ENCODE measurements around the gene SPTLC2. TPM values are rescaled to one million over a fixed set of nuclear protein-coding genes. Genes with fewer than 3 reads are reported as not detected.
A peak's percentile ranks its signal among the peaks of the same experiment; 100 is the strongest.

Gene SPTLC2
- total and polyA plus RNA-seq, 4 donors: 2.3 to 45.4 (median 20.5) TPM

DNA sequence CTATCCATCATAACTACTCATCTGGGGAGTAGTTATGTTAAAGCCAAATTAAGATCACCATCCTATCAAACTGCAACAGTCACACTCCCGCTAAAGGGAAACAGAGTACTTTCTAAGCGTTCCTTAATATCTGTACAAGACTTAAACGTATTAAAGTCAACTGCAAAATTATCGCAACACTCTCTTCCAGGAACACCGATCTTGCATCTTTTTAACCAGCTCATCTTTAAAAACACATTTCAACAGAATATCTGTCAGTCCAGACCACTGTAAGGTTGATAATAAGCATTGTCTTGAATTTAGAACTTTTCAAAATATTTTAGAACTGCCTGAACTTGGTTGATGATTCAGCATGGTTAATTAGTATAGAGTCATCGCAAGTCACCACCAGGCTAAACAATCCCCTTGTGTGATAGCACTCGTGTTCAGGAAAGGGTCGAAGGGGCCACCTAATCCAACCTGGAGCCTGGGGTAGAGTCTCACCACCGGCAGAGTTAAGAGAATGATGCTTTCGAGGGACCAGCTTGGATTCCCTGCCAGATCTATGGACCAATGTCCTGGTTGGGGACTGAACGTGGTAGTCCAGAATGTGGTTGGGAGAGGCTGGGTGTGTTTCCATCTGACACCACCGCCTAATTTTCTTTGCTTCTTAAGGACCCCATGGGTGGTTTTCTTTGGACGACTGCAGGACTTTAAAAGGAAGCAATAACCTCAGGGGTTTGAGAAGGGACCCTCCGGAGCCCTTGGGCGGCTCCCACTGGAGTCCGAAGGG is 890 bp downstream of the SPTLC2 start:
- Histone ChIP-seq H3K36me3 (ENCODE audit: control insufficient read depth in 1 of 2, insufficient read depth in 2 of 2, low read length in 1 of 2) (no peaks in the 10 kb centered on the region), H3K27me3 (ENCODE audit: control insufficient read depth in 1 of 2, insufficient read depth in 2 of 2, low read length in 1 of 2) (no peaks in the 10 kb centered on the region), H3K4me3 (ENCODE audit: low read length in 2 of 2) (peak overlapping the region; percentile 93 to 95), H3K9me3 (ENCODE audit: control insufficient read depth, low read length) (no peaks in the 10 kb centered on the region), H3K4me1 (ENCODE audit: control insufficient read depth in 1 of 2, insufficient read depth in 2 of 2, low read length in 2 of 2) (peaks cover 0 to 2% of the 10 kb centered on the region in 2 donors), H3K27ac (ENCODE audit: low read depth in 1 of 2, low read length in 2 of 2) (no peak overlapping the region)
- no peak for DNase-seq
- intact Hi-C loops (cut with DNase I): loop anchor here (2.0 to 10.0 kb wide), 3 partner anchors 92 to 161 kb away; partner anchors contain the start of genes AHSA1 (in 2 of the 2), ALKBH1 (in 1 of the 2), SLIRP (in 1 of the 2) and VIPAS39 (in 1 of the 2)
- ATAC-seq (ENCODE audit: low FRiP score): no peak
- WGBS, 2 donors: 5 to 8% methylated on average over 15 to 16 of the region's 16 CpGs

- WGBS, 2 donors: 78 to 91% methylated on average over 1 of the region's 1 CpG
- intact Hi-C loops (cut with DNase I): loop anchor here in 1 of 2 donors (10.0 kb wide), 1 partner anchor 158 kb away; the partner anchor contains the start of genes AHSA1 and VIPAS39
- H3K9me3 ChIP-seq (ENCODE audit: control insufficient read depth, low read length): no peaks in the 10 kb centered on the region
- ATAC-seq (ENCODE audit: low FRiP score) (no peak), DNase-seq (no peak)
- no peaks in the 10 kb centered on the region for H3K27me3 ChIP-seq (ENCODE audit: control insufficient read depth in 1 of 2, insufficient read depth in 2 of 2, low read length in 1 of 2)
- peaks cover 0 to 2% of the 10 kb centered on the region in 2 donors for H3K4me1 ChIP-seq (ENCODE audit: control insufficient read depth in 1 of 2, insufficient read depth in 2 of 2, low read length in 2 of 2)
- H3K36me3 ChIP-seq (ENCODE audit: control insufficient read depth in 1 of 2, insufficient read depth in 2 of 2, low read length in 1 of 2): no peaks in the 10 kb centered on the region
- no peak overlapping the region for H3K4me3 ChIP-seq (ENCODE audit: low read length in 2 of 2)
- H3K27ac ChIP-seq (ENCODE audit: low read depth in 1 of 2, low read length in 2 of 2): no peak overlapping the region
Observed at GRCh38 chr14:77613201-77613600, 3.2 kb downstream of the SPTLC2 start.

DNA sequence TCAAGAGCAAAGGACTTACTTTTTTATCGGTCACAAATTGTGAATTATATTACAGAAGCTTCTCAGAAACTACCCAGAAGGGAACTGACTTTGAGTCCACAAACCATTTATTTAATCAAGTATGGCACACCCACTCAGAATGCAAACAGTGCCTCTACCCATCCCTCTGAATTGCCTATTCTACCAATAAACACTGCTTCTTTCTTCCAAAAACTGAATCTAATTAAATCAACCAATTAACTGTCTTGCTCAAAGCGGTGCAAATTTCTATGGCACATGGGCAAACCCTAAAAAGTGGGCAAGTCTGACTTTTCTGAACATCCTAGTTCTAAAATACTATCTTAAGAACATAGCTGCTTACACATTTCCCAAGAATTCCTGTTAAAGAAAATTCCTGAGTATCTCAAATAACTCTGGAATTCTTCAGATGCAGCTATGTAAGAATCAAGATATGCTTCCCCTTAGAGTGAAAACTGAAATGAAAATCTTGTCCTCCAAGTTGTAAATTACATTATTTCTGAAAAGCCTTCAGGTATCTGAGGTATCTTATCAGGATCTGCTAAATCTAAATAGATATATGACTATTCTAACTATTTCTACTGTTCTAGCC is 4.3 kb downstream of the SPTLC2 start:
- no peaks in the 10 kb centered on the region for H3K27me3 ChIP-seq (ENCODE audit: control insufficient read depth in 1 of 2, insufficient read depth in 2 of 2, low read length in 1 of 2)
- peaks cover 0 to 2% of the 10 kb centered on the region in 2 donors for H3K4me1 ChIP-seq (ENCODE audit: control insufficient read depth in 1 of 2, insufficient read depth in 2 of 2, low read length in 2 of 2)
- no peaks in the 10 kb centered on the region for H3K9me3 ChIP-seq (ENCODE audit: control insufficient read depth, low read length)
- no peak overlapping the region for H3K4me3 ChIP-seq (ENCODE audit: low read length in 2 of 2)
- no peak overlapping the region for H3K27ac ChIP-seq (ENCODE audit: low read depth in 1 of 2, low read length in 2 of 2)
- DNase-seq: no peak
- no peaks in the 10 kb centered on the region for H3K36me3 ChIP-seq (ENCODE audit: control insufficient read depth in 1 of 2, insufficient read depth in 2 of 2, low read length in 1 of 2)
- 68 to 71% methylated on average over 2 of the region's 2 CpGs for WGBS, 2 donors
- ATAC-seq (ENCODE audit: low FRiP score): no peak
- intact Hi-C loops (cut with DNase I): loop anchor here in 1 of 2 donors (10.0 kb wide), 1 partner anchor 157 kb away; the partner anchor contains the start of genes AHSA1 and VIPAS39

GRCh38 chr14:77610553-77610952 is 5.9 kb downstream of the SPTLC2 start:
- no peak for ATAC-seq (ENCODE audit: low FRiP score)
- intact Hi-C loops (cut with DNase I): loop anchor here in 1 of 2 donors (10.0 kb wide), 1 partner anchor 156 kb away; the partner anchor contains the start of genes AHSA1 and VIPAS39
- Histone ChIP-seq H3K27ac (ENCODE audit: low read depth in 1 of 2, low read length in 2 of 2) (no peak overlapping the region), H3K4me3 (ENCODE audit: low read length in 2 of 2) (no peak overlapping the region), H3K9me3 (ENCODE audit: control insufficient read depth, low read length) (no peaks in the 10 kb centered on the region), H3K4me1 (ENCODE audit: control insufficient read depth in 1 of 2, insufficient read depth in 2 of 2, low read length in 2 of 2) (peaks cover 0 to 2% of the 10 kb centered on the region in 2 donors), H3K36me3 (ENCODE audit: control insufficient read depth in 1 of 2, insufficient read depth in 2 of 2, low read length in 1 of 2) (no peaks in the 10 kb centered on the region), H3K27me3 (ENCODE audit: control insufficient read depth in 1 of 2, insufficient read depth in 2 of 2, low read length in 1 of 2) (no peaks in the 10 kb centered on the region)
- DNase-seq: no peak
- 82 to 99% methylated on average over 3 of the region's 3 CpGs for WGBS, 2 donors

DNA sequence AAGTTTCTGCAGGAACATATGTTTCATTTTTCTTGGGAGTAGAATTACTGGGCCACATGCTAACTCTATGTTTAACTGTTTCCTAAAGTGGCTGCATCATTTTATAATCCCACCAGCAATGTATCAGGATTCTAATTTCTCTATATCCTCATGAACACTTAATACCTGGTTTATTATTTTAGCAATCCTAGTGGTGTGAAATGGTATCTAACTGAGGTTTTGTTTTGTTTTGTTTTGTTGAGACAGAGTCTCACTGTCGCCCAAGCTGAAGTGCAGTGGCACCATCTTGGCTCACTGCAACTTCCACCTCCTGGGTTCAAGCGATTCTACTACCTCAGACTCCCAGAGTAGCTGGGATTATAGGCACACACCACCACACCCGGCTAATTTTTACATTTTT is 6.5 kb downstream of the SPTLC2 start:
- Histone ChIP-seq H3K4me3 (ENCODE audit: low read length in 2 of 2) (no peak overlapping the region), H3K4me1 (ENCODE audit: control insufficient read depth in 1 of 2, insufficient read depth in 2 of 2, low read length in 2 of 2) (peaks cover 0 to 2% of the 10 kb centered on the region in 2 donors), H3K36me3 (ENCODE audit: control insufficient read depth in 1 of 2, insufficient read depth in 2 of 2, low read length in 1 of 2) (no peaks in the 10 kb centered on the region), H3K27me3 (ENCODE audit: control insufficient read depth in 1 of 2, insufficient read depth in 2 of 2, low read length in 1 of 2) (no peaks in the 10 kb centered on the region), H3K27ac (ENCODE audit: low read depth in 1 of 2, low read length in 2 of 2) (no peak overlapping the region), H3K9me3 (ENCODE audit: control insufficient read depth, low read length) (no peaks in the 10 kb centered on the region)
- ATAC-seq (ENCODE audit: low FRiP score) (no peak), DNase-seq (no peak)
- intact Hi-C loops (cut with DNase I): loop anchor here in 1 of 2 donors (10.0 kb wide), 1 partner anchor 155 kb away; the partner anchor contains the start of genes AHSA1 and VIPAS39
- WGBS, 2 donors: 96% methylated on average over 3 of the region's 3 CpGs

- H3K36me3 ChIP-seq (ENCODE audit: control insufficient read depth in 1 of 2, insufficient read depth in 2 of 2, low read length in 1 of 2): no peaks in the 10 kb centered on the region
- 68 to 71% methylated on average over 9 of the region's 9 CpGs for WGBS, 2 donors
- no peak for ATAC-seq (ENCODE audit: low FRiP score)
- peaks cover 0 to 2% of the 10 kb centered on the region in 2 donors for H3K4me1 ChIP-seq (ENCODE audit: control insufficient read depth in 1 of 2, insufficient read depth in 2 of 2, low read length in 2 of 2)
- H3K27ac ChIP-seq (ENCODE audit: low read depth in 1 of 2, low read length in 2 of 2): no peak overlapping the region
- H3K9me3 ChIP-seq (ENCODE audit: control insufficient read depth, low read length): no peaks in the 10 kb centered on the region
- intact Hi-C loops (cut with DNase I): no loop called here
- H3K4me3 ChIP-seq (ENCODE audit: low read length in 2 of 2): no peak overlapping the region
- H3K27me3 ChIP-seq (ENCODE audit: control insufficient read depth in 1 of 2, insufficient read depth in 2 of 2, low read length in 1 of 2): no peaks in the 10 kb centered on the region
- DNase-seq: no peak
Observed at GRCh38 chr14:77607741-77608302, 8.6 kb downstream of the SPTLC2 start.

- H3K9me3 ChIP-seq (ENCODE audit: control insufficient read depth, low read length): no peaks in the 10 kb centered on the region
- H3K36me3 ChIP-seq (ENCODE audit: control insufficient read depth in 1 of 2, insufficient read depth in 2 of 2, low read length in 1 of 2): no peaks in the 10 kb centered on the region
- 41 to 59% methylated on average over 3 of the region's 3 CpGs for WGBS, 2 donors
- H3K27me3 ChIP-seq (ENCODE audit: control insufficient read depth in 1 of 2, insufficient read depth in 2 of 2, low read length in 1 of 2): no peaks in the 10 kb centered on the region
- ATAC-seq (ENCODE audit: low FRiP score): no peak
- intact Hi-C loops (cut with DNase I): no loop called here
- H3K4me3 ChIP-seq (ENCODE audit: low read length in 2 of 2): no peak overlapping the region
- DNase-seq: no peak
- no peaks in the 10 kb centered on the region for H3K4me1 ChIP-seq (ENCODE audit: control insufficient read depth in 1 of 2, insufficient read depth in 2 of 2, low read length in 2 of 2)
- no peak overlapping the region for H3K27ac ChIP-seq (ENCODE audit: low read depth in 1 of 2, low read length in 2 of 2)
Observed at GRCh38 chr14:77605392-77605972, 11.0 kb downstream of the SPTLC2 start.

- no peaks in the 10 kb centered on the region for H3K4me1 ChIP-seq (ENCODE audit: control insufficient read depth in 1 of 2, insufficient read depth in 2 of 2, low read length in 2 of 2)
- no peak for ATAC-seq (ENCODE audit: low FRiP score)
- DNase-seq: peak in 1 of 2 donors; percentile 57
- intact Hi-C loops (cut with DNase I): no loop called here
- no peak overlapping the region for H3K27ac ChIP-seq (ENCODE audit: low read depth in 1 of 2, low read length in 2 of 2)
- H3K4me3 ChIP-seq (ENCODE audit: low read length in 2 of 2): no peak overlapping the region
- 66 to 68% methylated on average over 8 of the region's 8 CpGs for WGBS, 2 donors
- H3K36me3 ChIP-seq (ENCODE audit: control insufficient read depth in 1 of 2, insufficient read depth in 2 of 2, low read length in 1 of 2): no peaks in the 10 kb centered on the region
- H3K27me3 ChIP-seq (ENCODE audit: control insufficient read depth in 1 of 2, insufficient read depth in 2 of 2, low read length in 1 of 2): no peaks in the 10 kb centered on the region
- no peaks in the 10 kb centered on the region for H3K9me3 ChIP-seq (ENCODE audit: control insufficient read depth, low read length)
Observed at GRCh38 chr14:77603654-77604255, 12.7 kb downstream of the SPTLC2 start.

Measured in aorta (tissue), 5 donors.